CD8-positive, alpha-beta memory T cell (primary cell): ENCODE measurements around the gene PDE8B. TPM values are rescaled to one million over a fixed set of nuclear protein-coding genes. Genes with fewer than 3 reads are reported as not detected.

Experiments
- CTCF ChIA-PET: fragments of 350-600 bp; sonication (Branson Sonifier 250); formaldehyde crosslinking; loops from one replicate; lab custom pipeline; 2021; ENCODE audit warnings: antibody characterized with exemption; lab: Charles Lee
- POLR2A ChIA-PET: fragments of 350-600 bp; sonication (Branson Sonifier 250); formaldehyde crosslinking; loops from one replicate; lab custom pipeline; 2021; ENCODE audit warnings: antibody characterized with exemption; lab: Charles Lee
- DNase-seq, 5 donors: peaks; one replicate each; pipeline versions ENCODE4 v3.0.0 to v3.0.0-alpha.2; 2020 to 2022; ENCODE audit warnings: mixed read lengths in 1 of 5
- H3K27ac ChIP-seq: one replicate; pipeline ENCODE4 v1.7.0; 2013; ENCODE audit warnings: low read depth, mild to moderate bottlenecking, low read length, moderate library complexity
- H3K27me3 ChIP-seq: 2 replicates; pipeline ENCODE4 v1.7.0; 2013; ENCODE audit warnings: low read length, mild to moderate bottlenecking; ENCODE audit not compliant: insufficient read depth, poor library complexity, severe bottlenecking
- H3K36me3 ChIP-seq: 2 replicates; pipeline ENCODE4 v1.7.0; 2013; ENCODE audit warnings: mild to moderate bottlenecking, low read length, moderate library complexity; ENCODE audit not compliant: insufficient read depth
- H3K4me1 ChIP-seq: 2 replicates; pipeline ENCODE4 v1.7.0; 2013; ENCODE audit warnings: mild to moderate bottlenecking, low read length, moderate library complexity; ENCODE audit not compliant: insufficient read depth
- H3K4me3 ChIP-seq: 2 replicates; pipeline ENCODE4 v1.7.0; 2013; ENCODE audit warnings: mild to moderate bottlenecking, low read length
- H3K9me3 ChIP-seq: 2 replicates; pipeline ENCODE4 v1.7.0; 2013; ENCODE audit warnings: mild to moderate bottlenecking, low read length
- H3K27ac Mint-ChIP-seq, 8 donors: one replicate each; pipeline ENCODE4 v1.8.0; 2020 to 2021; ENCODE audit warnings: mixed read lengths in 8 of 8, mild to moderate bottlenecking in 6 of 8, inconsistent platforms in 3 of 8, moderate library complexity in 3 of 8
- H3K27me3 Mint-ChIP-seq, 2 donors: one replicate each; pipeline ENCODE4 v1.8.0; 2020 to 2021; ENCODE audit warnings: mixed read lengths in 2 of 2, mild to moderate bottlenecking in 1 of 2, moderate library complexity in 1 of 2
- H3K36me3 Mint-ChIP-seq, 3 donors: one replicate each; pipeline ENCODE4 v1.8.0; 2020 to 2021; ENCODE audit warnings: mixed read lengths in 3 of 3, inconsistent platforms in 1 of 3, mild to moderate bottlenecking in 1 of 3
- H3K4me1 Mint-ChIP-seq, 3 donors: one replicate each; pipeline ENCODE4 v1.8.0; 2020 to 2021; ENCODE audit warnings: mixed read lengths in 3 of 3, inconsistent platforms in 1 of 3, mild to moderate bottlenecking in 1 of 3
- H3K4me3 Mint-ChIP-seq, 7 donors: one replicate each; pipeline ENCODE4 v1.8.0; 2020 to 2021; ENCODE audit warnings: mixed read lengths in 7 of 7, mild to moderate bottlenecking in 6 of 7, moderate library complexity in 4 of 7, inconsistent platforms in 2 of 7
- H3K9me3 Mint-ChIP-seq, 5 donors: one replicate each; pipeline ENCODE4 v1.8.0; 2020 to 2022; ENCODE audit warnings: mixed read lengths in 5 of 5, mild to moderate bottlenecking in 3 of 5, moderate library complexity in 2 of 5, inconsistent platforms in 1 of 5
- polyA plus RNA-seq: library from polyadenylated mRNA; unstranded; fragments of 300-500 nt; fragmentation: Illumina TruSeq; gene quantifications from one replicate; pipeline ENCODE4 v1.2.3, GENCODE V29; 2021
- total RNA-seq, 2 experiments: library from RNA; stranded (reverse); gene quantifications; one replicate each; pipeline ENCODE4 v1.2.3, GENCODE V29; 2021

PDE8B gene
- total and polyA plus RNA-seq, 3 experiments from 2014 or later: 0.07 TPM; not detected in 2

DNA sequence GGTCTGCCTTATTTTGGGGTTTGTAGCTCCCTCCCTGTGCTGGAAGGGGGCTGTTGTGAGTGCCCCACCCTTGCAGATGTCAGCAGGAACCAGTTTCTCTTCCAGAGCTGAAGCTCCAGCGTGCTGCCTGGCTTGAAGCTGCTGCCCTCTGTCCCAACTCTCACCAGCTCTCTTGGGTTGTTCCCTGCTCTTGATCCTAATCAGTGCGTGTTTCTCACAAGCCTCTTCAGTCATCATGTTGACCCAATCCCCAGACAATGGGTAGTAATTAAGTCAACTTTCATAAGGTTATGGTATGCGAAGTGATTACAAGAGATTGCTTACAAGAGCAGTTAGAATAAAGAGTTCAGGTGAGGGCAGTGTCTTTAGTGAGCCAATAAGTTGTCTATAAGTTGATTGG is 57.0 kb downstream of the PDE8B start:
- H3K9me3 Mint-ChIP-seq: peaks cover 0 to 6% (median 2%) of the 10 kb centered on the region in 5 donors

GRCh38 chr5:77272206-77272605 is 61.7 kb downstream of the PDE8B start:
- ChIA-PET CTCF (no interaction called here), POLR2A (no interaction called here)
- H3K27ac Mint-ChIP-seq: no peak overlapping the region
- H3K36me3 Mint-ChIP-seq: no peaks in the 10 kb centered on the region
- no peak for DNase-seq
- Histone ChIP-seq H3K4me3 (no peak overlapping the region), H3K4me1 (no peaks in the 10 kb centered on the region), H3K9me3 (no peaks in the 10 kb centered on the region), H3K27me3 (no peaks in the 10 kb centered on the region), H3K36me3 (no peaks in the 10 kb centered on the region), H3K27ac (no peak overlapping the region)
- H3K4me1 Mint-ChIP-seq: peaks cover 0 to under 1% (median 0%) of the 10 kb centered on the region in 3 donors
- H3K4me3 Mint-ChIP-seq: no peak overlapping the region
- H3K9me3 Mint-ChIP-seq: peaks cover 0 to 6% (median 2%) of the 10 kb centered on the region in 5 donors
- H3K27me3 Mint-ChIP-seq: peaks cover 5 to 29% of the 10 kb centered on the region in 2 donors

More for the DNA sequence above, 57.0 kb downstream of the PDE8B start:
- no peak for DNase-seq
- H3K36me3 ChIP-seq: no peaks in the 10 kb centered on the region
- H3K27ac Mint-ChIP-seq: no peak overlapping the region
- H3K27ac ChIP-seq: no peak overlapping the region
- H3K36me3 Mint-ChIP-seq: no peaks in the 10 kb centered on the region
- no peak overlapping the region for H3K4me3 Mint-ChIP-seq
- H3K4me1 Mint-ChIP-seq: no peaks in the 10 kb centered on the region
- CTCF ChIA-PET: no interaction called here
- H3K4me1 ChIP-seq: no peaks in the 10 kb centered on the region
- H3K27me3 ChIP-seq: no peaks in the 10 kb centered on the region
- POLR2A ChIA-PET: no interaction called here
- H3K4me3 ChIP-seq: no peak overlapping the region
- no peaks in the 10 kb centered on the region for H3K9me3 ChIP-seq
- peaks cover 2 to 21% of the 10 kb centered on the region in 2 donors for H3K27me3 Mint-ChIP-seq

DNA sequence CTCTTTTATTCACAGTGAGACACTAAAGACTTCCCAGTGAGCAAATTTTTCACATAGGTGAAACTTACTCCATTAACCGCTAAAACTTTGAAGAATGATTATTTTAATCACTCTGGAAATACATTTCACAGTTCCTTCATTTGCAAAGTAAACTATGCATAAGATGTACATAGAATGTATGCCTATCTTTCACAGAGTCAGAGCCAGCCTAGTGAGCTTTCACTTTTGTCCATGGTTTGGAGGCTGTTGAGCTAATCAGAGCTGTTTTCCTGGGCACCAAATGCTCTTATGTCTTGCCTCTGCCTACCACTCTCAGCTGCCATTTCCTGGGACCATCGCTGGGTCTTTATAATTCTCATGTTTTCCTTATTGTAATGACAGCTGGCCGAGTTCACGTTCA is 67.3 kb downstream of the PDE8B start:
- CTCF ChIA-PET: no interaction called here
- Mint-ChIP-seq H3K9me3 (no peaks in the 10 kb centered on the region), H3K4me1 (peaks cover 0 to 8% (median 8%) of the 10 kb centered on the region in 3 donors), H3K4me3 (no peak overlapping the region), H3K36me3 (no peaks in the 10 kb centered on the region), H3K27me3 (peaks cover 3 to 5% of the 10 kb centered on the region in 2 donors), H3K27ac (peak overlapping the region in 2 of 8 donors; percentile 6 to 59)
- no peak overlapping the region for H3K27ac ChIP-seq
- no peak overlapping the region for H3K4me3 ChIP-seq
- no peaks in the 10 kb centered on the region for H3K9me3 ChIP-seq
- POLR2A ChIA-PET: no interaction called here
- H3K4me1 ChIP-seq: no peaks in the 10 kb centered on the region
- no peaks in the 10 kb centered on the region for H3K27me3 ChIP-seq
- no peak for DNase-seq
- H3K36me3 ChIP-seq: no peaks in the 10 kb centered on the region

DNA sequence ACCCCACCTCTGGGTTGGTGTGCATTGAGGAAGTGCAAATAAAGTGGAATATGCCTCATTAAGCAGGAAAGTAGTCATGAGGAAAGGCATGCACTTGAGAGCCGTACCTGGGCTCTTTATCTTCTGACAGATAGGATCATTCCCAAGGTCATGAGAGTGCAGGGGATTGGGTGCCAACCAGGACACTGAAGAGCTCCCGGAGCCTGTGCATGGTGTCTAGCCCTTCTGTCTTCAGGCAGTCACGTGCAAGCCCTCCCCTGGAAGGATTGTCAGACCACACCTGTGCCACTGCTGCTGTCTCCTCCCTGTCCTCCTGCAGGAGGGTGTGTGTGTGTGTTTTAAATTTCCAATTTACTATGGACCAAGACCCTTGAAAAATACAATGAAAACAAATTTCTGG is 69.6 kb downstream of the PDE8B start:
- ChIA-PET CTCF (no interaction called here), POLR2A (no interaction called here)
- Mint-ChIP-seq H3K36me3 (no peaks in the 10 kb centered on the region), H3K27me3 (no peaks in the 10 kb centered on the region), H3K9me3 (no peaks in the 10 kb centered on the region), H3K4me3 (no peak overlapping the region), H3K27ac (no peak overlapping the region), H3K4me1 (peaks cover 0 to 8% (median 8%) of the 10 kb centered on the region in 3 donors)
- Histone ChIP-seq H3K27me3 (no peaks in the 10 kb centered on the region), H3K27ac (no peak overlapping the region), H3K9me3 (no peaks in the 10 kb centered on the region), H3K36me3 (no peaks in the 10 kb centered on the region), H3K4me3 (no peak overlapping the region), H3K4me1 (no peaks in the 10 kb centered on the region)
- DNase-seq: no peak

- H3K36me3 ChIP-seq: no peaks in the 10 kb centered on the region
- Mint-ChIP-seq H3K9me3 (no peaks in the 10 kb centered on the region), H3K4me3 (no peak overlapping the region), H3K4me1 (peaks cover 0 to 8% (median 8%) of the 10 kb centered on the region in 3 donors), H3K36me3 (no peaks in the 10 kb centered on the region), H3K27ac (no peak overlapping the region), H3K27me3 (peaks cover 4 to 5% of the 10 kb centered on the region in 2 donors)
- CTCF ChIA-PET: no interaction called here
- no peaks in the 10 kb centered on the region for H3K27me3 ChIP-seq
- no peak for DNase-seq
- no peak overlapping the region for H3K27ac ChIP-seq
- no peaks in the 10 kb centered on the region for H3K9me3 ChIP-seq
- H3K4me1 ChIP-seq: no peaks in the 10 kb centered on the region
- POLR2A ChIA-PET: no interaction called here
- no peak overlapping the region for H3K4me3 ChIP-seq
Measured at GRCh38 chr5:77281969-77282336, 71.5 kb downstream of the PDE8B start.

GRCh38 chr5:77282337-77283027 is 72.0 kb downstream of the PDE8B start:
- Histone ChIP-seq H3K36me3 (no peaks in the 10 kb centered on the region), H3K27me3 (no peaks in the 10 kb centered on the region), H3K27ac (no peak overlapping the region), H3K9me3 (no peaks in the 10 kb centered on the region), H3K4me3 (no peak overlapping the region), H3K4me1 (no peaks in the 10 kb centered on the region)
- Mint-ChIP-seq H3K27ac (no peak overlapping the region), H3K9me3 (no peaks in the 10 kb centered on the region), H3K4me1 (peaks cover 0 to 6% (median 5%) of the 10 kb centered on the region in 3 donors), H3K36me3 (no peaks in the 10 kb centered on the region), H3K4me3 (no peak overlapping the region), H3K27me3 (peaks cover 4 to 5% of the 10 kb centered on the region in 2 donors)
- ChIA-PET CTCF (no interaction called here), POLR2A (no interaction called here)
- no peak for DNase-seq

DNA sequence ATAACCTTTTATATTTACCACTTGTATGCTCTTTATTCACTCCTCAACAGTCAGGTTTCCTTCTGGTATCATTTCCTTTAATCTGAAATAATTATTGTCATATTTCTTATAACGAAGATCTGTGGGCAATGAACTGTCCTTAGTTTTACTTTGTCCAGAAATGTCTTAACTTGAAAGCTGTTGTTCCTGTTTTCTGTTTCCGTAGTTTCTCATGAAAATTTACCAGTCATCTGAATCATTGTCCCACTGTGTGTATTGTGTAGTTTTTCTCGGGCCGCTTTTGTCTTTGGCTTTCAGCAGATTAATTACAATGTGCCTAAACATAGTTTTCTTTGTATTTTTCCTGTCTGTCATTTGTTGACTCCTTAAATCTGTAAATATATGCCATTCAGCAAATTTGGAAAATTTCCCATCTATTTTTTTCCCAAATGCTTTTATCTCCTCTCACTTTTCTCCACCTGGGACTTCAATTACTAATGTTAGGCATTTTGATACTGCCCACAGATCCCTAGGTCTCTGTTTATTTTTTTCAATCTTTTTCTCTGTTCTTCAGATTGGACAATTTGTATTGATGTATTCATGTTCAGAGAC is 74.9 kb downstream of the PDE8B start:
- no peaks in the 10 kb centered on the region for H3K4me1 Mint-ChIP-seq
- Histone ChIP-seq H3K27ac (no peak overlapping the region), H3K36me3 (no peaks in the 10 kb centered on the region), H3K4me3 (no peak overlapping the region), H3K4me1 (no peaks in the 10 kb centered on the region), H3K27me3 (no peaks in the 10 kb centered on the region), H3K9me3 (no peaks in the 10 kb centered on the region)
- H3K4me3 Mint-ChIP-seq: no peak overlapping the region
- no peaks in the 10 kb centered on the region for H3K9me3 Mint-ChIP-seq
- ChIA-PET CTCF (no interaction called here), POLR2A (no interaction called here)
- peaks cover 4 to 23% of the 10 kb centered on the region in 2 donors for H3K27me3 Mint-ChIP-seq
- H3K27ac Mint-ChIP-seq: no peak overlapping the region
- no peak for DNase-seq
- H3K36me3 Mint-ChIP-seq: no peaks in the 10 kb centered on the region

- ChIA-PET CTCF (no interaction called here), POLR2A (no interaction called here)
- H3K4me1 Mint-ChIP-seq: no peaks in the 10 kb centered on the region
- peaks cover 1 to 51% of the 10 kb centered on the region in 2 donors for H3K27me3 Mint-ChIP-seq
- Histone ChIP-seq H3K36me3 (no peaks in the 10 kb centered on the region), H3K27me3 (no peaks in the 10 kb centered on the region), H3K4me1 (no peaks in the 10 kb centered on the region), H3K9me3 (no peaks in the 10 kb centered on the region), H3K4me3 (no peak overlapping the region), H3K27ac (no peak overlapping the region)
- H3K4me3 Mint-ChIP-seq: no peak overlapping the region
- no peak overlapping the region for H3K27ac Mint-ChIP-seq
- H3K9me3 Mint-ChIP-seq: no peaks in the 10 kb centered on the region
- DNase-seq: no peak
- no peaks in the 10 kb centered on the region for H3K36me3 Mint-ChIP-seq
Measured at GRCh38 chr5:77292026-77292757, 81.7 kb downstream of the PDE8B start.
